ENCODE results near the gene VTN.

DNA sequence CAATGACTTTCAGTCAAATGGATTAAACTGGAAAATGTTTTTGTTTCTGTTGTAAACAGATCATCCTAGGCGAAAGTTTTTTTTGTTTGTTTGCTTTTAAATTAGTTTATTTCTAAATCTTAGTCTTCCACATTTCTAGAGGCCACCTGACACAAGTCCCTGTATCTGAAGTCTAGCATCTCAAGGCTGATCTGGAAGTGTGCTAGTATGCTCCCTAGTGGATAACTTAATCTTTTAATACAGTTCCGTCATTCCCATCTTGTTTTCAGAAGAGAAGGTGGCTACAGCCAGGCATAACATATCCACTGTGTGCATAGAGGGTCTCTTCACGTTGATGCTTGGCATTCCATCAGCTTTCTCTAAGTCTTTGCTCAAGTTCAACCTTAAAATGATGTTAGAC lies 42.4 kb downstream of the VTN start:
- TF ChIP-seq, protein P1, sequence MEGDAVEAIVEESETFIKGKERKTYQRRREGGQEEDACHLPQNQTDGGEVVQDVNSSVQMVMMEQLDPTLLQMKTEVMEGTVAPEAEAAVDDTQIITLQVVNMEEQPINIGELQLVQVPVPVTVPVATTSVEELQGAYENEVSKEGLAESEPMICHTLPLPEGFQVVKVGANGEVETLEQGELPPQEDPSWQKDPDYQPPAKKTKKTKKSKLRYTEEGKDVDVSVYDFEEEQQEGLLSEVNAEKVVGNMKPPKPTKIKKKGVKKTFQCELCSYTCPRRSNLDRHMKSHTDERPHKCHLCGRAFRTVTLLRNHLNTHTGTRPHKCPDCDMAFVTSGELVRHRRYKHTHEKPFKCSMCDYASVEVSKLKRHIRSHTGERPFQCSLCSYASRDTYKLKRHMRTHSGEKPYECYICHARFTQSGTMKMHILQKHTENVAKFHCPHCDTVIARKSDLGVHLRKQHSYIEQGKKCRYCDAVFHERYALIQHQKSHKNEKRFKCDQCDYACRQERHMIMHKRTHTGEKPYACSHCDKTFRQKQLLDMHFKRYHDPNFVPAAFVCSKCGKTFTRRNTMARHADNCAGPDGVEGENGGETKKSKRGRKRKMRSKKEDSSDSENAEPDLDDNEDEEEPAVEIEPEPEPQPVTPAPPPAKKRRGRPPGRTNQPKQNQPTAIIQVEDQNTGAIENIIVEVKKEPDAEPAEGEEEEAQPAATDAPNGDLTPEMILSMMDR (IDR thresholded peaks at IDR 0.05; ENCODE audit: extremely low read depth in 1 of 2, insufficient read depth in 1 of 2, low read depth in 1 of 2, low read length in 2 of 2), result no peak
- TF ChIP-seq POLR2A (IDR thresholded peaks at IDR 0.05; ENCODE audit: low read depth, low read length) (no peak), EZH2 (IDR thresholded peaks at IDR 0.05; ENCODE audit: borderline replicate concordance, low read depth, low read length, severe bottlenecking) (no peak), POLR2AphosphoS5 (IDR thresholded peaks at IDR 0.05; ENCODE audit: insufficient read depth, low read depth, low read length) (no peak), MYC (IDR thresholded peaks at IDR 0.05; ENCODE audit: low read depth, low read length) (no peak)
- TF ChIP-seq, protein P2, sequence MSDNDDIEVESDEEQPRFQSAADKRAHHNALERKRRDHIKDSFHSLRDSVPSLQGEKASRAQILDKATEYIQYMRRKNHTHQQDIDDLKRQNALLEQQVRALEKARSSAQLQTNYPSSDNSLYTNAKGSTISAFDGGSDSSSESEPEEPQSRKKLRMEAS (IDR thresholded peaks at IDR 0.05; ENCODE audit: insufficient read depth, insufficient read length), result no peak

Measured in endothelial cell of umbilical vein (primary cell).